Activated T-helper 17 cell treated with anti-CD3 and anti-CD28 coated beads, Interleukin-2, amount 50 U/mL, for 72 hours (primary cell): Measurements from ENCODE around the gene RPL36. TPM values are rescaled to one million over a fixed set of nuclear protein-coding genes. Genes with fewer than 3 reads are reported as not detected.
"Not testable (repeated sequence)": the region's sequence is repeated elsewhere in the genome, so short reads cannot be mapped to it uniquely, and the experiment has no call there.

Source experiments
- ATAC-seq: fragments of 150-1000 bp; cut with Tn5 transposase; replicated peaks from 2 replicates; pipeline ENCODE4 v1.10.0; 2021; ENCODE audit warnings: mild to moderate bottlenecking, moderate library complexity
- H3K27ac Mint-ChIP-seq: one replicate; pipeline ENCODE4 v1.8.0; 2022; ENCODE audit warnings: mixed read lengths
- H3K27me3 Mint-ChIP-seq: one replicate; pipeline ENCODE4 v1.8.0; 2022; ENCODE audit warnings: mixed read lengths
- H3K36me3 Mint-ChIP-seq: one replicate; pipeline ENCODE4 v1.8.0; 2022; ENCODE audit warnings: low read depth, mild to moderate bottlenecking, mixed read lengths
- H3K4me1 Mint-ChIP-seq: one replicate; pipeline ENCODE4 v1.8.0; 2022; ENCODE audit warnings: mixed read lengths
- H3K4me3 Mint-ChIP-seq: one replicate; pipeline ENCODE4 v1.8.0; 2022; ENCODE audit warnings: mild to moderate bottlenecking, mixed read lengths
- H3K9me3 Mint-ChIP-seq: one replicate; pipeline ENCODE4 v1.8.0; 2022; ENCODE audit warnings: mixed read lengths
- total RNA-seq, 2 donors: library from RNA; stranded (reverse); gene quantifications; one replicate each; pipeline ENCODE4 v1.2.3, GENCODE V29; 2022

Gene RPL36
- total RNA-seq, 2 donors from 2014 or later: 860 to 1,029 TPM

DNA sequence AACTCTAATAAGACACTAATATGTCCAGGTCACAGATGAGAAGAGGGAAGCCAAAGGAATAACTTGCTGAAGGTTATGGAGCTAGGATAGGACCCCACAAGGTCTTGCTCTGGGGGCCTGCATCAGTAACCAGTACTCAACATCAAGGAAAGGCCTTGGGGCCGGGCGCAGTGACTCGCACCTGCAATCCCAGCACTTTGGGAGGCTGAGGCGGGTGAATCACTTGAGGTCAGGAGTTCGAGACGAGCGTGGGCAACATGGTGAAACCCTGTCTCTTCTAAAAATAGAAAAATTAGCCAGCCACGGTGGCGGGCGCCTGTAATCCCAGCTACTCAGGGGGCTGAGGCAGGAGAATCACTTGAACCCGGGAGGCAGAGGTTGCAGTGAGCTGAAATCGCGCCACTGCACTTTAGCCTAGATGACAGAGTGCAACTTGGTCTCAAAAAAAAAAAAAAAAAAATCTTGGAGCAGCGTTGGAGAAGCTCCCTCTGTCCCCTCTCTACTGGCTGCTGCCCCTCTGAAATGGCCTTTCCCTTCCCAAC is 28.0 kb downstream of the RPL36 start:
- Mint-ChIP-seq H3K9me3 (no peaks in the 10 kb centered on the region), H3K4me1 (peaks cover 7% of the 10 kb centered on the region), H3K4me3 (peak overlapping the region; percentile 99), H3K36me3 (peaks cover 67% of the 10 kb centered on the region), H3K27me3 (no peaks in the 10 kb centered on the region), H3K27ac (peak overlapping the region; percentile 99)
- ATAC-seq: peak; percentile 5

DNA sequence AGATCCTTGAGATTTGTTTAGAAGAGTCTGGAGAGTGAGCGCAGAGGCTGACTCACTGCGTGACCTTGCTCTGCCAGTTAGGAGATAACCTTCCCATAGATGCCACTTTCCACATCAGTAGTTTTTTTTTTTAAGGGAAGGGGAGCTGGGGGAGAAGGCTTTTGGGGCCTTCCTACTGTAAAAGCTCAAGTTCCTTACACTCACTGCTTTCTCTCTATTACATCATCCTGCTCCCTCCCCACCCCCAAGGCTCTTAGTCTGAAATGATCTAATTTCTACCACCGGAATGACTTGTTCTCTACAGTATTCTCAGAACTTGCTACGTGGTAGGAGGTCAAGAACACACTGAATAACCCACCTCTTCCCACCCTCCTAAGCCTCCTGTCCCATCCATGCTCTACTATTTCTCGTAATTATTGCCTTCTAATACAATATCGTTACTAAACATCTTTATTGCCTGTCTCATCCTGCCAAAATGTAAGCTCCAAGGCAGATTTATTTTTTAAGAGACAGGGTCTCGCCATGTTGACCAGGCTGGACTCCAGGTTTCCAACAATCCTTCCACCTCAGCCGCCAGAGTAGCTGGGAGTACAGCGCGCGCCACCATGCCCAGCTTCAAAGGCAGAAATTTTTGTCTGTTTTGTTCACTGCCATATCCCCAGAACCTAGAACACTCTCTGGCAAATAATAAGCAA is 28.6 kb downstream of the RPL36 start:
- Mint-ChIP-seq H3K4me1 (peaks cover 7% of the 10 kb centered on the region), H3K9me3 (no peaks in the 10 kb centered on the region)
- peak; percentile 60 for ATAC-seq

DNA sequence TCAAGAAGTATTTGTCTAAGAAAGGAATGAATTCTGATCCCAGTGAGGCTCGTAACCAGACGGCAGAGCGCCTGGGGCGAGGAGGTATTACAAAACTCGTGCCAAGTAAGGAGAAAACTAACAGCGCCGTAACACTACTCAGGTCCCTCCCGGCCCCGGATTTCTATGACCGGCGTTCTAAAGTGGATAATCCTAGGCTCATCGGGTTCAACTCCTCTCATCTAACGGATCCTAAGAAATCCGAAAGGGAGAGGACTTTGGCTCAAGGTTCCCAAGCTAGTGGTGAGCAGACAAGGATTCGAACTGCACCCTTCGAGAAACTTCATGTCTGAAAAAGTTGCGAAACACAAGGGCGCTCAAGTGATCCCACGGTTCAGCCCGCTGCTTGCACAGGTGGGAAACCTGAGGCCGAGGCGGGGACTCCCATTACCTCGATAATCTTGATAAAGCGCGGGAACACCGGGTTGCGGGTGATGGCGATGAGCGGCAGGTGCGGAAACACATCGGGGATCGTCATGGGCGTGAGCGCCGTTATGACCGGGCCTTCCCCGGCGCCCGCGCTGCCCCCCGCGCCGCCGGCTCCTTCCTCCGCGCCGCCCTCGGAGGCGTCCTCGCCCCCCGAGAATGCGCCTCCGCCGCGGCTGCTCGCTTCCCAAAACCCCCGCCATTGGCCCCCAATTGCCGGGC is 29.3 kb downstream of the RPL36 start:
- Mint-ChIP-seq H3K27me3 (no peaks in the 10 kb centered on the region), H3K36me3 (peaks cover 54% of the 10 kb centered on the region), H3K4me3 (peak overlapping the region; percentile 99), H3K27ac (peak overlapping the region; percentile 99), H3K4me1 (peaks cover 7% of the 10 kb centered on the region), H3K9me3 (no peaks in the 10 kb centered on the region)
- no peak for ATAC-seq

More for the DNA sequence above, 28.6 kb downstream of the RPL36 start:
- H3K36me3 Mint-ChIP-seq: peaks cover 61% of the 10 kb centered on the region
- H3K4me3 Mint-ChIP-seq: peak overlapping the region; percentile 99
- peak overlapping the region; percentile 99 for H3K27ac Mint-ChIP-seq
- H3K27me3 Mint-ChIP-seq: no peaks in the 10 kb centered on the region

DNA sequence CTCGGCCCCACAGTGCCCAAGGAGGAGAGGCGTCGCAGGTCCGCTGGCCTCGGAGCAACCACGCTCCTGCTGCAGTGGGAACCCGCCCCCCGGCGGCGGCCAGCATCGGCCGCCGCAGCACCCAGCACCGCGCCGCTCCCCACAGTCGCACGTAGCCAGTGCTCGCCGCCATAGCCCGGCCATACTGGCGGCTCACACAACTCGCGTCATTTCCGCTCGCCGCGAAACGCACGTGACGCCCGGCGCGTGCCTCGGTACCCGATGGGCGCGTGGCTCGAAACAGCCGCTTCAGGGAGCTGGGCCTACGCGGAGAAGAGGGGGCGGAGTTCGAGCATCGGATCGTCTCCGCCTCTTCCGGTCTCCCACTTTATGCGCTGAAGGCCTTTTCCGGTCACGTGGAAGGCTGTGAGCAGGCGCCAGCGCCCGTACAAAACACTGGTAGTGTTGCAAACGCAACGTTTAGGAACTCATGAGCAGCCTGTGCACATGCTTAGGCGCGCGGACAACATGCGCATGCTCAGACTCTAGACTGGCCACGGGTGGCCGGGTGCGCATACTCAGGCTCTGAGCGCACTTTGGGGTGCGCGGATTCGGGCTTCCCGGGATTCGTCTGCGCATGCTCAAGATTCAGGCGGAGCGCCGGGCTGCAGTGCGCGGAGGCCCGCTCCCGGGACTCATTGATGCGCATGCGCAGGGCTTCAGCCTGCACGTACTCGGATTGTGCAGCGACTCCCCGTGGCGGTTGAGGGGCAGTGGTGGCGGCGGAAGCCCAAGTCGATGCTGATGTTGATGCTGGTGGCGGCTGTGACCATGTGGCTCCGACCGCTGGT is 30.1 kb downstream of the RPL36 start, which contains the start of the genes CATSPERD and LONP1:
TSS of gene CATSPERD (plus strand) at position 677 of the 830 bp plus-strand sequence. CDS start at position 778, 101 bp downstream.
TSS of gene LONP1 (minus strand) at position 186 of the 830 bp plus-strand sequence. CDS start at position 172, 14 bp downstream.
- peaks cover 7% of the 10 kb centered on the region for H3K4me1 Mint-ChIP-seq
- H3K9me3 Mint-ChIP-seq: no peaks in the 10 kb centered on the region
- peaks cover 51% of the 10 kb centered on the region for H3K36me3 Mint-ChIP-seq
- peak within 1 kb of the TSS; percentile 99 for H3K4me3 Mint-ChIP-seq
- peak; percentile 87 for ATAC-seq
- no peaks in the 10 kb centered on the region for H3K27me3 Mint-ChIP-seq
- peak within 1 kb of the TSS; percentile 99 for H3K27ac Mint-ChIP-seq

DNA sequence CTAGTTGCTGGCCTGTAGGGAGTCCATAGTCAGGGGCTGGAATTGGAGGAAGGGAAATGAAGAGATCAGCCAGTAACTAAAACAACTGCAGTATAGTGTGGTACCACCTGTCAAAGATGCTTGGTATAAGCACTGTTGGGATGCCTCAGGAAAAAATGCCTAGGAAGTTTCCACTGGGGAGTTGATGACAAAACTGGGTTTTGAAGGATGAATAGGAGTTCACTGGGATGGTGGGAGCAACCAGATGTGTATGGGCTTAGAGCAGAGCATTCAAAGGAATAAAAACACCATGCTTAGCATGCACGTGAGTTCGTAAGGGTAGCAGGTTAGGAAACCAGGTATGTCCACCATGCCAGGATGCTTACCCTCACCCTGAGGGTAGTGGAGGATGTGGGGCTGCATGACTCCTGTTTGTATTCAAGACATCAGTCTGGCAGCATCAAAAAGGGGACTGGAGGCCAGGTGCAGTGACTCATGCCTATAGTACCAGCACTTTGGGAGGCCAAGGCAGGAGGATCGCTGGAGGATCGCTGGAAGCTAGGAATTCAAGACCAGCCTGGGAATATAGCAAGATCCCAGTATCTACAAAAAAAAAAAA is 37.5 kb downstream of the RPL36 start:
- no peak for ATAC-seq

DNA sequence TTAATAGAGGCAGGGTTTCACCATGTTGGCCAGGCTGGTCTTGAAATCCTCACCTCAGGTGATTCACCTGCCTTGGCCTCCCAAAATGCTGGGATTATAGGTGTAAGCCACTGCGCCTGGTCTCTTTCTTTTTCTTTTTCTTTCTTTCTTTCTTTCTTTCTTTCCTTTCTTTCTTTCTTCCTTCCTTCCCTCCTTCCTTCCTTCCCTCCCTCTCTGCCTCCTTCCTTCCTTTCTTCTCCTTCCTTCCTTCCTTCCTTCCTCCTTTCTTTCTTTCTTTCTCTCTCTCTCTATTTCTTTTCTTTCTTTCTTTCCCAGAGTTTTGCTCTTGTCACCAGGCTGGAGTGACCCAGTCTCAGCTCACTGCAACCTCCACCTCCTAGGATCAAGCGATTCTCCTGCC is 43.1 kb downstream of the RPL36 start:
- not testable (repeated sequence) for H3K27me3 Mint-ChIP-seq, H3K36me3 Mint-ChIP-seq, H3K27ac Mint-ChIP-seq, H3K4me3 Mint-ChIP-seq, ATAC-seq, H3K4me1 Mint-ChIP-seq, H3K9me3 Mint-ChIP-seq

More for the DNA sequence above, 37.5 kb downstream of the RPL36 start:
- Mint-ChIP-seq H3K4me3 (no peak overlapping the region), H3K27ac (no peak overlapping the region), H3K4me1 (no peaks in the 10 kb centered on the region), H3K27me3 (no peaks in the 10 kb centered on the region), H3K36me3 (no peaks in the 10 kb centered on the region), H3K9me3 (no peaks in the 10 kb centered on the region)

DNA sequence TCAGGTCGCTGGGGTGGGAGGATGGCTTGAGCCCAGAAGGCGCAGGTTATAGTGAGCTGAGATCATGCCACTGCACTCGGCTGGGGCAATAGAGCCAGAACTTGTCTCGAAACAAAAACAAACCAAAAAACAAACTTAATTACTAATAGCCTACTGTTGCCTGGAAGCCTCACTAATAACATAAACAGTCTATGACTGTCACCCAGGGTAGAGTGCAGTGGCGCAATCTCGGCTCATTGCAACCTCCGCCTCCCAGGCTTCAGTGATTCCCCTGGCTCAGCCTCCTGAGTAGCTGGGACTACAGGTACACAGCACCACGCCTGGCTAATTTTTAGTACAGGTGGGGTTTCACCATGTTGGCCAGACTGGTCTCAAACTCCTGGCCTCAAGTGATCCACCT is 48.3 kb downstream of the RPL36 start:
- Mint-ChIP-seq H3K27me3 (peaks cover under 1% of the 10 kb centered on the region), H3K27ac (no peak overlapping the region), H3K4me3 (no peak overlapping the region), H3K4me1 (no peaks in the 10 kb centered on the region), H3K36me3 (no peaks in the 10 kb centered on the region), H3K9me3 (no peaks in the 10 kb centered on the region)
- no peak for ATAC-seq

Other genes with a start within 250 kb of the RPL36 start
- not detected for gene ZNRF4, start 234.9 kb upstream of the RPL36 start, total RNA-seq
- gene TINCR, start 122.3 kb upstream of the RPL36 start, total RNA-seq: 1 to 10 TPM in 1 of 2 donors, under 1 TPM in 1; 0.48 to 2.4 TPM
- gene SAFB2, start 67.5 kb upstream of the RPL36 start, total RNA-seq: 100 to 1,000 TPM; 126 to 159 TPM
- 100 to 1,000 TPM; 119 to 124 TPM for gene SAFB, start 67.2 kb upstream of the RPL36 start, total RNA-seq
- 10 to 100 TPM; 29.5 to 38.7 TPM for gene MICOS13, start 9.8 kb upstream of the RPL36 start, total RNA-seq
- gene HSD11B1L, start 9.3 kb upstream of the RPL36 start, total RNA-seq: 1 to 10 TPM; 2.3 to 5.3 TPM
- gene LONP1, start 29.9 kb downstream of the RPL36 start, total RNA-seq: 100 to 1,000 TPM; 291 to 376 TPM
- not detected for gene CATSPERD, start 30.3 kb downstream of the RPL36 start, total RNA-seq
- 1 to 10 TPM; 4.6 to 9.9 TPM for gene PRR22, start 94.5 kb downstream of the RPL36 start, total RNA-seq
- 10 to 100 TPM; 46.8 to 73.6 TPM for gene DUS3L, start 100.9 kb downstream of the RPL36 start, total RNA-seq
- gene NRTN, start 114.8 kb downstream of the RPL36 start, total RNA-seq: under 1 TPM; 0.32 to 0.52 TPM
- gene FUT6, start 149.4 kb downstream of the RPL36 start, total RNA-seq: not detected
- 1 to 10 TPM in 1 of 2 donors, not detected in 1; 1.4 TPM for gene FUT3, start 161.2 kb downstream of the RPL36 start, total RNA-seq
- under 1 TPM in 1 of 2 donors, not detected in 1; 0.48 TPM for gene FUT5, start 180.2 kb downstream of the RPL36 start, total RNA-seq
- 100 to 1,000 TPM; 162 to 249 TPM for gene NDUFA11, start 213.5 kb downstream of the RPL36 start, total RNA-seq
- 1 to 10 TPM; 3.7 to 4.4 TPM for gene VMAC, start 214.6 kb downstream of the RPL36 start, total RNA-seq
- 1 to 10 TPM; 3.8 to 5.1 TPM for gene CAPS, start 224.0 kb downstream of the RPL36 start, total RNA-seq